GM12878 (cell line): Measurements from ENCODE around the gene NRG2.

ENCODE experiments used
- CBFB ChIP-seq: IDR thresholded peaks from 2 replicates; pipeline ENCODE4 v1.6.1; 2016; ENCODE audit warnings: antibody characterized with exemption, low read depth
- CHD2 ChIP-seq: IDR thresholded peaks from 2 replicates; pipeline ENCODE4 v1.6.1; 2011; ENCODE audit warnings: low read depth, low read length, improper control_type of control experiment, borderline replicate concordance
- DPF2 ChIP-seq: fragments of 450-650 bp; IDR thresholded peaks from 2 replicates; pipeline ENCODE4 v1.6.1; 2017; ENCODE audit warnings: mild to moderate bottlenecking
- HDAC2 ChIP-seq: fragments of 200-600 bp; sonication (generic); IDR thresholded peaks from 2 replicates; pipeline ENCODE4 v1.6.1; 2017
- IKZF1 ChIP-seq: fragments of 450-650 bp; conservative IDR thresholded peaks from 2 replicates; pipeline ENCODE4 v1.6.1; 2017; ENCODE audit warnings: antibody characterized with exemption, mild to moderate bottlenecking
- MXI1 ChIP-seq: fragments of 150-350 bp; IDR thresholded peaks from 2 replicates; pipeline ENCODE4 v1.6.1; 2011; ENCODE audit warnings: low read depth, mild to moderate bottlenecking, inconsistent platforms, low read length, improper control_type of control experiment
- POLR2A ChIP-seq: IDR thresholded peaks from 2 replicates; pipeline ENCODE4 v1.6.1; 2011; ENCODE audit warnings: low read depth, mild to moderate bottlenecking, low read length
- TF ChIP-seq, protein P1 (sequence below), 3 experiments: IDR thresholded peaks in 2 of 3; conservative IDR thresholded peaks in 1 of 3; 2 replicates each; pipeline ENCODE4 v1.5.1; 2011; ENCODE audit warnings: low read depth in 3 of 3, low read length in 3 of 3, mild to moderate bottlenecking in 3 of 3, control low read depth in 2 of 3, moderate library complexity in 2 of 3, inconsistent platforms in 1 of 3, mixed read lengths in 1 of 3; ENCODE audit not compliant: control insufficient read depth in 2 of 3, insufficient read depth in 1 of 3; ENCODE audit errors: extremely low read depth in 1 of 3

DNA sequence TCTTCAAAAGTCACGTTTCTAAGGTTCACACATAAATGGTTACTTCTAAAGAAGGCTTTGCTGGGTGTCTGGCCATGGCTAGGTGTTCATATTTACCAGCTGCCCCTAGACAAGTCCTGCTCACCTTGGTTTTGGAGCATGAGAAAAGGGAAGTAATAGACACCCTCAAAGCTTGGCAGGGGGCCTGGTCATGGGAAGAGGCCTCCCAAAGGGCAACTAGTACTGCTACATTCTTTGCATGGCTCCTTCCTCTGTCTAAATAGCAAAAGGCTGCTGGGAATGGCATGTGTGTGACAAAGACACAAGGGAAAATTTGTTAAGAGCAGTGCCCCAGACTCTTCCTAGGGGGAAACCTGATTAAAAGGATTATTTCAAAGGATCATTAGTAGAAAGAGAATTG is 93.4 kb downstream of the NRG2 start:
- no peak for TF ChIP-seq DPF2
- no peak for TF ChIP-seq POLR2A
- no peak for TF ChIP-seq CBFB
- TF ChIP-seq MXI1, result no peak
- TF ChIP-seq, protein P1, sequence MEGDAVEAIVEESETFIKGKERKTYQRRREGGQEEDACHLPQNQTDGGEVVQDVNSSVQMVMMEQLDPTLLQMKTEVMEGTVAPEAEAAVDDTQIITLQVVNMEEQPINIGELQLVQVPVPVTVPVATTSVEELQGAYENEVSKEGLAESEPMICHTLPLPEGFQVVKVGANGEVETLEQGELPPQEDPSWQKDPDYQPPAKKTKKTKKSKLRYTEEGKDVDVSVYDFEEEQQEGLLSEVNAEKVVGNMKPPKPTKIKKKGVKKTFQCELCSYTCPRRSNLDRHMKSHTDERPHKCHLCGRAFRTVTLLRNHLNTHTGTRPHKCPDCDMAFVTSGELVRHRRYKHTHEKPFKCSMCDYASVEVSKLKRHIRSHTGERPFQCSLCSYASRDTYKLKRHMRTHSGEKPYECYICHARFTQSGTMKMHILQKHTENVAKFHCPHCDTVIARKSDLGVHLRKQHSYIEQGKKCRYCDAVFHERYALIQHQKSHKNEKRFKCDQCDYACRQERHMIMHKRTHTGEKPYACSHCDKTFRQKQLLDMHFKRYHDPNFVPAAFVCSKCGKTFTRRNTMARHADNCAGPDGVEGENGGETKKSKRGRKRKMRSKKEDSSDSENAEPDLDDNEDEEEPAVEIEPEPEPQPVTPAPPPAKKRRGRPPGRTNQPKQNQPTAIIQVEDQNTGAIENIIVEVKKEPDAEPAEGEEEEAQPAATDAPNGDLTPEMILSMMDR (IDR thresholded peaks at IDR 0.05 in 2 of 3, conservative IDR thresholded peaks at IDR 0.05 in 1 of 3; ENCODE audit: control insufficient read depth in 2 of 3, extremely low read depth in 1 of 3, insufficient read depth in 1 of 3, low read depth in 3 of 3, low read length in 3 of 3), result no peak
- no peak for TF ChIP-seq HDAC2
- no peak for TF ChIP-seq IKZF1
- TF ChIP-seq CHD2, result no peak
